Erythroblast (primary cell): ENCODE results near the gene OSGEP.
A peak's percentile ranks its signal among the peaks of the same experiment; 100 is the strongest.

Experiments used
- DNase-seq, 2 experiments: peaks; one replicate each; lab custom pipeline; 2025; lab: John Stamatoyannopoulos, UW
- GATA1 ChIP-seq: IDR thresholded peaks from 2 replicates; pipeline ENCODE4 v1.6.1; 2011; ENCODE audit warnings: low read depth, mild to moderate bottlenecking, control low read depth, low read length, moderate library complexity
- POLR2A ChIP-seq: IDR thresholded peaks from 2 replicates; pipeline ENCODE4 v1.6.1; 2011; ENCODE audit warnings: mild to moderate bottlenecking, low read length

The OSGEP gene

GRCh38 chr14:20485900-20486299 lies 31.3 kb upstream of the OSGEP start:
- TF ChIP-seq POLR2A (no peak), GATA1 (no peak)
- no peak for DNase-seq

- peak; percentile 86 to 89 for DNase-seq
- TF ChIP-seq POLR2A (peak; percentile 24), GATA1 (no peak)
Measured at GRCh38 chr14:20482382-20482781, 27.8 kb upstream of the OSGEP start.

- TF ChIP-seq POLR2A (peak; percentile 1), GATA1 (no peak)
- DNase-seq = peak; percentile 70 to 76
Measured at GRCh38 chr14:20478894-20479293, 24.3 kb upstream of the OSGEP start.

GRCh38 chr14:20477211-20477876 lies 22.7 kb upstream of the OSGEP start:
- peak; percentile 93 to 95 for DNase-seq

GRCh38 chr14:20476776-20477175 lies 22.2 kb upstream of the OSGEP start:
- peak; percentile 79 to 88 for DNase-seq
- TF ChIP-seq POLR2A (no peak), GATA1 (no peak)

More at GRCh38 chr14:20477211-20477876, 22.7 kb upstream of the OSGEP start:
- TF ChIP-seq POLR2A = peak; percentile 68
- TF ChIP-seq GATA1 = peak; percentile 32

- peak; percentile 77 to 82 for DNase-seq
- peak; percentile 59 for TF ChIP-seq POLR2A
- no peak for TF ChIP-seq GATA1
Measured at GRCh38 chr14:20472536-20473169, 18.0 kb upstream of the OSGEP start.

GRCh38 chr14:20470603-20470901 lies 15.9 kb upstream of the OSGEP start:
- TF ChIP-seq GATA1 (no peak), POLR2A (no peak)
- no peak for DNase-seq

- DNase-seq = peak; percentile 77 to 85
- TF ChIP-seq POLR2A (no peak), GATA1 (no peak)
Measured at GRCh38 chr14:20469890-20470602, 15.4 kb upstream of the OSGEP start.

- DNase-seq = peak; percentile 94 to 96
- TF ChIP-seq POLR2A = peak; percentile 100
- TF ChIP-seq GATA1 = no peak
Measured at GRCh38 chr14:20469242-20469889, 14.8 kb upstream of the OSGEP start, which contains the start of gene PNP. Gene PNP (plus strand): TSS chr14:20469406. CDS start chr14:20469525, 119 bp downstream.

GRCh38 chr14:20468764-20469241 lies 14.2 kb upstream of the OSGEP start:
- TF ChIP-seq GATA1 (no peak), POLR2A (no peak)
- DNase-seq = no peak

- peak; percentile 93 for TF ChIP-seq POLR2A
- TF ChIP-seq GATA1 = no peak
Measured at GRCh38 chr14:20461225-20462141, 6.9 kb upstream of the OSGEP start, which contains the start of gene PIP4P1. Gene PIP4P1 (minus strand): TSS chr14:20461434. CDS start chr14:20461325, 109 bp downstream.

GRCh38 chr14:20460458-20461224 lies 6.0 kb upstream of the OSGEP start:
- no peak for TF ChIP-seq GATA1
- TF ChIP-seq POLR2A = no peak
- peak; percentile 77 to 88 for DNase-seq

More at GRCh38 chr14:20461225-20462141, 6.9 kb upstream of the OSGEP start, which contains the start of gene PIP4P1:
- peak; percentile 99 to 100 for DNase-seq
